ENCODE data around the gene DGKG. TPM values are rescaled to one million over a fixed set of nuclear protein-coding genes. Genes with fewer than 3 reads are reported as not detected.

The DGKG gene
- total RNA-seq, 1 donor: 2.5 TPM

GRCh38 chr3:186097663-186098451, 264.2 kb downstream of the DGKG start:
- Histone ChIP-seq H3K9me3 (ENCODE audit: low read depth, low read length) (no peaks in the 10 kb centered on the region), H3K4me1 (ENCODE audit: insufficient read depth, low read length) (peaks cover 54% of the 10 kb centered on the region), H3K27me3 (ENCODE audit: insufficient read depth, low read length) (peaks cover 37% of the 10 kb centered on the region), H3K4me3 (ENCODE audit: low read length) (no peak overlapping the region)

- H3K4me3 ChIP-seq (ENCODE audit: low read length): no peak overlapping the region
- peaks cover 57% of the 10 kb centered on the region for H3K4me1 ChIP-seq (ENCODE audit: insufficient read depth, low read length)
- peaks cover 37% of the 10 kb centered on the region for H3K27me3 ChIP-seq (ENCODE audit: insufficient read depth, low read length)
- no peaks in the 10 kb centered on the region for H3K9me3 ChIP-seq (ENCODE audit: low read depth, low read length)
Measured at GRCh38 chr3:186097317-186097662, 264.7 kb downstream of the DGKG start.

Other genes starting within 250 kb of the DGKG start
- 0.21 TPM for gene CRYGS, start 182.1 kb upstream of the DGKG start, total RNA-seq
- gene TBCCD1, start 205.1 kb upstream of the DGKG start, total RNA-seq: 8.4 TPM
- gene DNAJB11, start 208.5 kb upstream of the DGKG start, total RNA-seq: 44.3 TPM